PC-3 (cell line): Measurements from ENCODE around the gene ZNF18. TPM values are rescaled to one million over a fixed set of nuclear protein-coding genes. Genes with fewer than 3 reads are reported as not detected.

Experiments used
- ATAC-seq: fragments of 200-7000 bp; cut with Tn5 transposase; 2 replicates; pipeline ENCODE4 v1.9.1; 2020; ENCODE audit warnings: mild to moderate bottlenecking, moderate library complexity
- BruUV-seq: library from RNA; stranded (reverse); fragments of 400-500 nt; replicated peaks from 2 replicates; lab custom pipeline; 2021; lab: Mats Ljungman, UMichigan
- CTCF ChIA-PET: fragments of 300-600 bp; sonication (Branson Sonifier 250); formaldehyde crosslinking; loops from one replicate; lab custom pipeline; 2022; ENCODE audit warnings: antibody characterized with exemption; lab: Charles Lee
- POLR2A ChIA-PET: fragments of 300-600 bp; sonication (Branson Sonifier 250); formaldehyde crosslinking; loops from one replicate; lab custom pipeline; 2022; ENCODE audit warnings: antibody characterized with exemption; ENCODE audit not compliant: unreplicated experiment; lab: Charles Lee
- DNase-seq: peaks from one replicate; pipeline ENCODE4 v3.0.0-alpha.2; 2015
- H2AFZ ChIP-seq: fragments of 300-600 bp; sonication (generic); 2 replicates; pipeline ENCODE4 v1.6.0; 2016; ENCODE audit warnings: antibody characterized with exemption, low read length
- H3F3A ChIP-seq: fragments of 300-600 bp; sonication (generic); one replicate; pipeline ENCODE4 v1.6.0; 2017; ENCODE audit warnings: antibody characterized with exemption, low read length, control low read depth, mild to moderate bottlenecking; ENCODE audit not compliant: unreplicated experiment
- H3K27ac ChIP-seq: fragments of 300-600 bp; sonication (generic); 2 replicates; pipeline ENCODE4 v1.5.1; 2016; ENCODE audit warnings: mild to moderate bottlenecking, low read length
- H3K27me3 ChIP-seq: fragments of 300-600 bp; sonication (generic); 2 replicates; pipeline ENCODE4 v1.6.1; 2016; ENCODE audit warnings: low read length, mixed read lengths
- H3K36me3 ChIP-seq: fragments of 300-600 bp; sonication (generic); 2 replicates; pipeline ENCODE4 v1.6.1; 2016; ENCODE audit warnings: low read depth, mixed run types, low read length, mixed read lengths
- H3K4me1 ChIP-seq: fragments of 300-600 bp; sonication (generic); 2 replicates; pipeline ENCODE4 v1.5.1; 2016; ENCODE audit warnings: low read length; ENCODE audit not compliant: insufficient read depth
- H3K4me2 ChIP-seq: fragments of 300-600 bp; sonication (generic); 2 replicates; pipeline ENCODE4 v1.6.0; 2016; ENCODE audit warnings: low read length
- H3K4me3 ChIP-seq: fragments of 300-600 bp; sonication (generic); 2 replicates; pipeline ENCODE4 v1.5.1; 2016; ENCODE audit warnings: mild to moderate bottlenecking, low read length, mixed read lengths
- H3K79me2 ChIP-seq: fragments of 300-600 bp; sonication (generic); 2 replicates; pipeline ENCODE4 v1.6.1; 2017; ENCODE audit warnings: low read length, mixed read lengths
- H3K9ac ChIP-seq: fragments of 300-600 bp; sonication (generic); 2 replicates; pipeline ENCODE4 v1.6.0; 2016; ENCODE audit warnings: mild to moderate bottlenecking, low read length
- H3K9me2 ChIP-seq: fragments of 300-600 bp; sonication (generic); replicated peaks from 2 replicates; pipeline ENCODE4 v1.6.1; 2016; ENCODE audit warnings: mixed run types, low read length, mixed read lengths
- H3K9me3 ChIP-seq: fragments of 300-600 bp; sonication (generic); 2 replicates; pipeline ENCODE4 v1.6.1; 2016; ENCODE audit warnings: low read length, mixed read lengths
- H4K20me1 ChIP-seq: fragments of 300-600 bp; sonication (generic); 2 replicates; pipeline ENCODE4 v1.6.1; 2016; ENCODE audit warnings: low read length, mixed read lengths
- CTCF ChIP-seq: fragments of 300-600 bp; sonication (generic); conservative IDR thresholded peaks from 2 replicates; pipeline ENCODE4 v1.5.1; 2017; ENCODE audit warnings: antibody characterized with exemption, low read depth, mild to moderate bottlenecking, low read length
- EZH2 ChIP-seq: fragments of 300-600 bp; sonication (generic); IDR thresholded peaks from one replicate; pipeline ENCODE4 v1.6.1; 2017; ENCODE audit warnings: antibody characterized with exemption, mild to moderate bottlenecking, low read length; ENCODE audit not compliant: unreplicated experiment
- EZH2phosphoT487 ChIP-seq: fragments of 300-600 bp; sonication (generic); IDR thresholded peaks from 2 replicates; pipeline ENCODE4 v1.6.1; 2018; ENCODE audit warnings: mild to moderate bottlenecking, antibody characterized with exemption, low read length, borderline replicate concordance
- intact Hi-C: fragments of 100-400 bp; cut with micrococcal nuclease; formaldehyde crosslinking; loops from 2 replicates; pipeline ENCODE4 v1.9.0; 2023
- total RNA-seq: library from RNA; depleted of rRNA; stranded (reverse); fragments of >200 nt; gene quantifications from 2 replicates; pipeline ENCODE4 v1.2.3, GENCODE V29; 2014

Gene ZNF18
- total RNA-seq, 1 experiment from 2014 or later, result 10.1 TPM

GRCh38 chr17:12027658-12028057, 30.4 kb upstream of the ZNF18 start:
- Histone ChIP-seq H3K79me2 (peaks cover 96% of the 10 kb centered on the region), H3K27ac (no peak overlapping the region), H3K36me3 (peaks cover 6% of the 10 kb centered on the region), H3K4me1 (peaks cover 44% of the 10 kb centered on the region), H2AFZ (no peak overlapping the region), H3K27me3 (no peaks in the 10 kb centered on the region), H3K9me3 (no peaks in the 10 kb centered on the region), H3F3A (peaks cover 3% of the 10 kb centered on the region), H3K9ac (no peak overlapping the region), H4K20me1 (peaks cover 49% of the 10 kb centered on the region), H3K4me3 (no peak overlapping the region), H3K9me2 (no peaks in the 10 kb centered on the region), H3K4me2 (no peak overlapping the region)
- CTCF ChIA-PET, result no interaction called here
- TF ChIP-seq EZH2 (no peak), CTCF (no peak), EZH2phosphoT487 (no peak)
- ATAC-seq (no peak), DNase-seq (no peak)
- no TSS peak for BruUV-seq
- POLR2A ChIA-PET, result no interaction called here
- intact Hi-C loops, result no loop called here

- Histone ChIP-seq H3K9me3 (no peaks in the 10 kb centered on the region), H3K79me2 (peaks cover 82% of the 10 kb centered on the region), H3K4me3 (peak overlapping the region; percentile 57), H3K27ac (peak overlapping the region; percentile 79), H3K36me3 (peaks cover 6% of the 10 kb centered on the region), H3F3A (peaks cover 3% of the 10 kb centered on the region), H3K27me3 (no peaks in the 10 kb centered on the region), H2AFZ (no peak overlapping the region), H3K4me2 (peak overlapping the region; percentile 81), H3K9me2 (no peaks in the 10 kb centered on the region), H3K4me1 (peaks cover 53% of the 10 kb centered on the region), H3K9ac (peak overlapping the region; percentile 16), H4K20me1 (peaks cover 50% of the 10 kb centered on the region)
- POLR2A ChIA-PET, result interaction anchor here (0.6 to 1.8 kb wide), 2 partner anchors 17 to 27 kb away, joined by 4 to 10 read pairs; partner anchors contain the start of gene ZNF18
- CTCF ChIA-PET, result no interaction called here
- BruUV-seq, result no TSS peak
- peak; percentile 46 for ATAC-seq
- DNase-seq, result peak; percentile 96
- TF ChIP-seq CTCF (no peak), EZH2 (no peak), EZH2phosphoT487 (no peak)
- intact Hi-C loops, result loop anchor here (2.0 kb wide), 1 partner anchor 76 kb away; no protein-coding TSS in a partner anchor
Measured at GRCh38 chr17:12024327-12024726, 27.1 kb upstream of the ZNF18 start.

DNA sequence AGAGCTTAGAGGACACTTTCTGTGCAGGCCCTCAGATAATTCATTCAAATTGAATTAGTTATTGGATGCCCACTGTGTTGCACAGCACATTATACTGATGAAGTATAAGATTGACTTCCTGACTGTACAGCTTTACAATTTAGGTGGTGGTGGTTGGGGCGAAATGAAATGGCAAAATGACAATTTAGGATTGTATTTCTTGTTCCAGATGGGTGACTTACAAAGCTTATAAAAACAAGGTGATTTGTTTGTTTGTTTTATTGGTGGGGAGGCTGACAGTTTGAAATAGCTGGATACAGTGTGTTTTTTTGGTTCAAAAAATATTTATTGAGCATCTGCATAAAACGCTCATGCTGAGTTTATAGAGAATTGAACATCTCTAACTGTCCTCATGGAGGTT, 25.0 kb upstream of the ZNF18 start:
- Histone ChIP-seq H3F3A (peaks cover 3% of the 10 kb centered on the region), H3K9ac (peak overlapping the region; percentile 83; the same call in 1 of the 2 replicates), H3K79me2 (peaks cover 63% of the 10 kb centered on the region), H3K36me3 (peaks cover 6% of the 10 kb centered on the region), H3K4me2 (peak overlapping the region; percentile 81), H3K9me2 (no peaks in the 10 kb centered on the region), H3K4me1 (peaks cover 49% of the 10 kb centered on the region), H2AFZ (no peak overlapping the region), H4K20me1 (peaks cover 50% of the 10 kb centered on the region), H3K4me3 (peak overlapping the region; percentile 83), H3K9me3 (no peaks in the 10 kb centered on the region), H3K27me3 (no peaks in the 10 kb centered on the region), H3K27ac (no peak overlapping the region)
- ChIA-PET POLR2A (interaction anchor here (0.7 kb wide), 1 partner anchor 25 kb away, joined by 4 read pairs; the partner anchor contains the start of gene ZNF18), CTCF (no interaction called here)
- intact Hi-C loops, result no loop called here
- ATAC-seq, result no peak
- no peak for TF ChIP-seq CTCF
- no peak for TF ChIP-seq EZH2phosphoT487
- TF ChIP-seq EZH2, result no peak
- BruUV-seq, result no TSS peak
- DNase-seq, result no peak
